ENCODE data around the gene CCDC184. TPM values are rescaled to one million over a fixed set of nuclear protein-coding genes. Genes with fewer than 3 reads are reported as not detected.

Gene CCDC184
- total RNA-seq, 3 donors from 2014 or later, result 0.22 to 0.61 (median 0.34) TPM

DNA sequence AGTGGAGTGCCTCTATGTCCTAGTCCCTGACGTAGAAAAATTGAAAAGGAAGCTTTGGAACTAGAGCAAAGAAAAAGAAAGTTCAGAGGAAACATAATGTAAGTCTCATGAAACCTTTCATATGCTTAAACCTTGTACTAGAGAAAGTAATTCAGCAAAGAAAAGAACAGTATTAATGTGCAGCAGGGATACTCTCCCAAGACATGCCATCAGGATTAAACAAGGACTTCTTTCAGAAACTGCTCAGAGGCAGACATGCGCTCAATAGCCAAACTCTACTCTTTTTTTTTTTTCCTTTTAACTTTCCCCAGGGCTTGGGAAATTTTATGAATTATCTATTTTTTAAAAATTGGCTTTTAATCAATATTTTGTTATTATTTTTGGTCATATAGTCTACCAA, 19.0 kb upstream of the CCDC184 start:
- no peak for ATAC-seq
- no peak overlapping the region for H3K4me3 Mint-ChIP-seq

DNA sequence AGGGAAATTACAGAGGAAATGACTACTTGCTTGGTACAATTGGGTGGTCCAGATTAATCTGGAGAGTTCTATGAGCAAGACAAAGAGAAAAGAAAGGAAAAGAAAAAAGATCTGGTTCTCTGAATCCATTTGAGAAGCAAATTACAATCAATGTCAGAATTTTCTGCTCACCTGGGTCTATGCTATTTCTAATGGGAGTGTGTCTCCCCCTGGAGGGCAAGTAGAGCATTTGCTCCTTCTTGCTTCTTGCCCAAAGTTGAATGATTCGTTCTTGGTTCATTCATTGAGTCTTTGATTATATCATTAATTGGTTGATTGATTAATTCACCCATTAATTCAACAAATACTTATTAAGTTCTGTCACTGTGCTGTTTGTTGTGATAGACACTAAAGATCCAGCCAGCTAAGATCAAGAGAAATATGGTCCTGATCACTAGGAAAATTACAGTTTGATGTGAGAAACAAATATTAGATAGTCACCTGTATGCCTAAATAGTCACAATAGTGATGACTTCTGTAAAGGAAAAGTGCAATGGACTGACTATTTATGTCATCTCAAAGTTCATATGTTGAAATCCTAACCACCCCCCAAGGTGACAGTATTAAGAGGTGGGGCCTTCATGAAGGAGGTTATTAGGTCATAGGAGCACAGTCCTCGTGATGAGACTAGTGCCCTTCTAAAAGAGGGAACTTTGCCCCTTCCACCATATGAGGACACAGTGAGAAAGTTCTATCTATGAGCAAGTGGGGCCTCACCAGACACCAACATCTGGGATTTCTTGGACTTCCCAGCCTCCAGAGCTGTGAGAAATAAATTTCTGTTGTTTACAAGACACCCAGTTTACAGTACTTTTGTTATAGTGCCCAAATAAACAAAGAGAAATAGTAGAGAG, 18.1 kb upstream of the CCDC184 start:
- peak; percentile 73 to 77 for ATAC-seq

More for the DNA sequence above, 19.0 kb upstream of the CCDC184 start:
- peaks cover 8% of the 10 kb centered on the region for H3K27me3 Mint-ChIP-seq (ENCODE audit: low read depth)
- no peaks in the 10 kb centered on the region for H3K36me3 Mint-ChIP-seq (ENCODE audit: insufficient read depth)
- no peaks in the 10 kb centered on the region for H3K4me1 Mint-ChIP-seq (ENCODE audit: low read depth)
- no peaks in the 10 kb centered on the region for H3K9me3 Mint-ChIP-seq
- DNase-seq, result no peak

DNA sequence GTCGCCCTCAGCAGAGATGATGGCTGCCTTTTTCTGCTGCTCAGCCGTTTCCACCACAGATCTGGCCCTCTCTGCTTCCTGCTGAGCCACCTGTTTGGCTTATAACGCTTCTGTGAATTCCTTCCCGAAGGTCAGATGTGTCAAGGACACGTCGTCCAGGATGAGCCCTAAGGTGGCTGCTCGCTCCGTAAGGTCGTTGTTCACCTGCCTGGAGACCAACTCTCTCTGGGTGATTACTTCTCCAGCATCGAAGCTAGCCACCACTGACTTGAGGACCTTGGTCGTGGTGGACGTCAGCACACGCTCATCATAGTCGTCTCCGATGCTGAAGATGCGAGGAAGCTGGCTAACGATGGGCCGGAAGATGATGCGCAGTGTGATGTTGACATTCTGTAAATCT, 14.4 kb upstream of the CCDC184 start:
- no peak overlapping the region for H3K4me3 Mint-ChIP-seq

More for the DNA sequence above, 18.1 kb upstream of the CCDC184 start:
- H3K4me3 Mint-ChIP-seq, result no peak overlapping the region
- peak; percentile 35 for DNase-seq
- H3K4me1 Mint-ChIP-seq (ENCODE audit: low read depth), result no peaks in the 10 kb centered on the region
- H3K9me3 Mint-ChIP-seq, result no peaks in the 10 kb centered on the region
- no peaks in the 10 kb centered on the region for H3K36me3 Mint-ChIP-seq (ENCODE audit: insufficient read depth)
- H3K27me3 Mint-ChIP-seq (ENCODE audit: low read depth), result peaks cover 8% of the 10 kb centered on the region

DNA sequence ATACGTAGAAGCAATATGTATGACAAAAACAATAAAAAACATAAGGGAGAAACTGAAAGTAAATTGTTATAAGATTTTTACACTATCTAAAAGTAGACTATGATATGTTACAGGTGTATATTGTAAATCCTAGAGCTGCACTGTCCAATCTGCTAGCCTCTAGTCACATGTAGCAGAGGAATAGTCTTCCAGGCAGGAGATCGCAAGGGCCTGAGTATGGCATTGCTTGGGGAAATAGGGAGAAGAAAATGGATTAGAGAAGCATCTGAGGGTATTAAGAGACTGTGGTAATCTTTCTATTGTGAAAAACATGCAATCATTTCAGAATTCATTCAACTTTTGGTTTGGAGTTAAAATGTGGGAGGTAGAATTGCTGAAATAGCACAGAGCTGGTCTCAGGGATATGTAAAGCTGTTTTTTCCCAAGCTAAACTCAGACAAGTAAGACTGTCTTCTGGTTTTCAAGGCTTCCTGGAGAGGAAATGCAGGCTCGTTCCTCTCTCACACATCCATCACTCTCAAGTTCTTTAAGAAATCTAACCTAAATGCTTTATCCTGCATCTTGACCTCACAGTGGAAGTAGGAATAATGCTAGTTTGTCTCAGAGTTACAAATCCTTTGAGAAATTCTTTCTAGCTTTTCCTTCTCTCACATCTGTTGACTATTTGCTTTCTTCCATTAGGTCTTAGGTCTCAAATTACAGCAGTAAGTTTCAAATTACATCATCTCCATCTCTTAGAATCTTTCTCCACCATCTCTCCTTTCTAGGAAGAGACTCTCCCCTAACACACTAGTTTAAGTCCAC, 7.6 kb upstream of the CCDC184 start:
- Mint-ChIP-seq H3K36me3 (ENCODE audit: insufficient read depth) (no peaks in the 10 kb centered on the region), H3K27me3 (ENCODE audit: low read depth) (peaks cover 12% of the 10 kb centered on the region), H3K9me3 (no peaks in the 10 kb centered on the region), H3K4me1 (ENCODE audit: low read depth) (peaks cover 7% of the 10 kb centered on the region), H3K4me3 (no peak overlapping the region)
- ATAC-seq (no peak), DNase-seq (no peak)

More for the DNA sequence above, 14.4 kb upstream of the CCDC184 start:
- Mint-ChIP-seq H3K4me1 (ENCODE audit: low read depth) (no peaks in the 10 kb centered on the region), H3K9me3 (no peaks in the 10 kb centered on the region), H3K27me3 (ENCODE audit: low read depth) (peaks cover 8% of the 10 kb centered on the region), H3K36me3 (ENCODE audit: insufficient read depth) (no peaks in the 10 kb centered on the region)
- no peak for ATAC-seq
- no peak for DNase-seq

DNA sequence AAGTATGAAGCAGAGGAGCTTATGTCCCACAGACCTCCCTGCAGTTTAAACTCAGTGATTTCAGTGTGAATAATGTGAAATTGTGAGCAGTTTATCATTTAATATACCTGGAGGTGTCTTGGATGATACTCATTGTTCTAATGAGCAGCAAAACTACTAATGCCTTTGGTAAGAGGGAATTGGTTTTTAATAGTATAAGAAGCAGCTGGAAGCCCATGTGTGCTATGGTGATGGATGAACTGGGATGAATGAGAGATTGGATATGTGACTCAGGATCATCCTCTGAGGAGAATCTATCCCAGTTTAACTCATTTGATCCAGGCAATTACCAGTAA, 7.1 kb upstream of the CCDC184 start:
- DNase-seq (no peak), ATAC-seq (no peak)
- no peak overlapping the region for H3K4me3 Mint-ChIP-seq
- no peaks in the 10 kb centered on the region for H3K36me3 Mint-ChIP-seq (ENCODE audit: insufficient read depth)
- peaks cover 15% of the 10 kb centered on the region for H3K27me3 Mint-ChIP-seq (ENCODE audit: low read depth)
- no peaks in the 10 kb centered on the region for H3K9me3 Mint-ChIP-seq
- H3K4me1 Mint-ChIP-seq (ENCODE audit: low read depth), result peaks cover 7% of the 10 kb centered on the region

DNA sequence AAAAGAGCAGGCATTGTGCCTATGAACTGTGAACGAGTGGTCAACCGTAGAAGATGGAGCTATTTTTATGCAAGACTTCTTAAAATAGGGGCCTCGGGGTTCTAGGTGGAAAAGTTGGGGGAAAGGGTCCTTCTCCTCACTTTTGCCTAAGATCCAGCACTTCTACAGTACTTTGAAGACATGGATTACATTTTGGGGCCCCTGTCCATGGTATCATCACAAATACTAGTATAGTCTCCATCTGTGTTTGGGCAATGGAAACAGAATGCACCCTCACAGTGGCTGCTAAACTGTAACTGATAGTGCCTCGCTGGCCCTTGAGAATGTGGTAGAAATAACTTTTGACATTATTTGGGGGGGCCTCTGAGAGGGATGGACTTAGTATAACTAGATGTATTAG, 5.5 kb upstream of the CCDC184 start:
- Mint-ChIP-seq H3K4me3 (no peak overlapping the region), H3K9me3 (no peaks in the 10 kb centered on the region), H3K4me1 (ENCODE audit: low read depth) (peaks cover 21% of the 10 kb centered on the region), H3K36me3 (ENCODE audit: insufficient read depth) (no peaks in the 10 kb centered on the region), H3K27me3 (ENCODE audit: low read depth) (peaks cover 15% of the 10 kb centered on the region)
- DNase-seq, result no peak
- no peak for ATAC-seq

DNA sequence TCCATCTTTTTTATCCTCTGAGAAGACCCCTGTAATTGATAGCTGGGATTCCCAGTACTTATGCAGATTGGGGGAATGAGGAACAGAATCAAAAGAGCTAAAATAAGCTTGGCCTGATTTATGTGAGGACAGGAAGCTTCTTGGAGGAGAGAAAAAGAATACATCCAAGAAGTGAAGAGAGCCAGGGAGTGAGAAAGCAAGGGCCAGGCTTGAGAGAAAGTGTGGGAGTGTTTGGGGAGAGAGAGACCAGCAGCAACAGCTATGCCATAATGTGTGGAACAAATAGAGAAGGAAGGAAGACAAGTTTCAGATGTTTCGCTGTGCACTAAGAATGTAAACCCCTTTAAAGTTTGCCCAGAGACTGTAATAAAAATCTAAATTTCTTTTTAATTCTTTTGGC, 4.0 kb upstream of the CCDC184 start:
- ATAC-seq (no peak), DNase-seq (no peak)
- Mint-ChIP-seq H3K9me3 (no peaks in the 10 kb centered on the region), H3K27me3 (ENCODE audit: low read depth) (peaks cover 18% of the 10 kb centered on the region), H3K4me1 (ENCODE audit: low read depth) (peaks cover 28% of the 10 kb centered on the region), H3K4me3 (no peak overlapping the region), H3K36me3 (ENCODE audit: insufficient read depth) (no peaks in the 10 kb centered on the region)

DNA sequence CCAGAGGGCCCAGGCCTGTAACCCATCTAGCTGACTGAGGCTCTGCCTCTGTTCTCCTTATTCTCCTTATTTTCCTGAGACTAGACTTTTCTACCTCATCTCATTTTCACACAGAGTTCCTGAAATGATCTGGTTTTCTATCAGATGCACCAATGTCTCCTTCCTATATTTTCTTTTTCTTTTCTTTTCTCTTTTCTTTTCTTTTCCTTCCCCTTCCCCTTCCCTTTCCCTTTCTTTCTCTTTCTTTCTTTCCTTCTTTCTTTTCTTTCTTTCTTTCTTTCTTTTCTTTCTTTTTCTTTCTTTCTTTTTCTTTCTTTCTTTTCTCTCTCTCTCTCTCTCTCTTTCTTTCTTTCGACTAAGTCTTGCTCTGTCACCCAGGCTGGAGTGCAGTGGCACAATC, 3.0 kb upstream of the CCDC184 start:
- ATAC-seq (no peak), DNase-seq (no peak)
- Mint-ChIP-seq H3K27me3 (ENCODE audit: low read depth) (peaks cover 28% of the 10 kb centered on the region), H3K36me3 (ENCODE audit: insufficient read depth) (no peaks in the 10 kb centered on the region), H3K4me1 (ENCODE audit: low read depth) (peaks cover 31% of the 10 kb centered on the region), H3K4me3 (no peak overlapping the region), H3K9me3 (no peaks in the 10 kb centered on the region)

DNA sequence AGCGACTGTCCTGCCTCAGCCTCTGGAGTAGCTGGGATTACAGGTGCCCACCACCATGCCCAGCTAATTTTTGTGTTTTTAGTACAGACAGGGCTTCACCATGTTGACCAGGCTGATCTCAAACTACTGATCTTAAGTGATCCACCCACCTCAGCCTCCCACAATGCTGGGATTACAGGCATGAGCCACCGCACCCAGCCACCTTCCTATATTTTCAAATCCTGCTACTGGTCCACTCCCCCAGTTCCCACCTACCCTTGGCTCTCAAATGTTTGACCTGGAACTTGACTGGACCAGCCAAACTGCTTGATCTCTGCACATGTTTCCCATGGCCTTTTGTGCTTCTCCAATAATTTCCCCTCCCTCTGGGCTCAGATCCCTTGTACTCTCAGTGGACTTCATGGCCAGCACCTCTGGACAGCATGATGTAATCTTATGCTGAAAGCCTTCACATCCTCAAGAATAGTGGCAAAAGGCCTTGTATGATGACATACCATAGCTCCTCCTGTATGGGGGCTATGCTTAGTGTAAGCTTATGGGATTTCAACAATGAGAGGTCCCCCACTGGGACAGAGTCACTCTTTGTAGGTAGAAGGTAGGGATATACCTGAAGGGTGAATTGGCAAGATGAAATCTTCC, 2.5 kb upstream of the CCDC184 start:
- H3K4me3 Mint-ChIP-seq, result no peak overlapping the region
- H3K9me3 Mint-ChIP-seq, result no peaks in the 10 kb centered on the region
- no peaks in the 10 kb centered on the region for H3K36me3 Mint-ChIP-seq (ENCODE audit: insufficient read depth)
- no peak for DNase-seq
- peaks cover 33% of the 10 kb centered on the region for H3K27me3 Mint-ChIP-seq (ENCODE audit: low read depth)
- H3K4me1 Mint-ChIP-seq (ENCODE audit: low read depth), result peaks cover 28% of the 10 kb centered on the region
- ATAC-seq, result no peak

DNA sequence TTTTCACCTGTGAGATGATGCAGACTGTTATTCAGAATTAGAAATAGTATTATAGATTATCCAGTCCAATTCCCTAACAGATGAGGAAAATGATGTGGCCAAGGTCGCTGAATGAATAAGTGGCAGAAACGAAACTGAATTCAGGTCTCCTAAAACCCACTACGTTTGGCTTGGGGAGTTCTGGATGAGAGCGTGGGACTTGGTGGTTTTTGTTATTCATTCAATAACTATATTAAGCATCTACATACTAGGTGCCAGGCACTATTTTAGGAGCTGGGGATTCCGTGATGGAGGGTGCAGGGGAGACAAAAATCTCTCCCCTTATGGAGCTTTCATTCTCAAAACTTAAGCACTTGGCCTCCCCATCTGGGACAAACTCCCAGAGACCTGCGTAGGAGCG, 813 bp upstream of the CCDC184 start:
- Mint-ChIP-seq H3K4me1 (ENCODE audit: low read depth) (peaks cover 24% of the 10 kb centered on the region), H3K36me3 (ENCODE audit: insufficient read depth) (no peaks in the 10 kb centered on the region), H3K9me3 (no peaks in the 10 kb centered on the region), H3K4me3 (peak overlapping the region; percentile 91), H3K27me3 (ENCODE audit: low read depth) (peaks cover 28% of the 10 kb centered on the region)
- DNase-seq (no peak), ATAC-seq (peak in 1 of 2 donors; percentile 11)

DNA sequence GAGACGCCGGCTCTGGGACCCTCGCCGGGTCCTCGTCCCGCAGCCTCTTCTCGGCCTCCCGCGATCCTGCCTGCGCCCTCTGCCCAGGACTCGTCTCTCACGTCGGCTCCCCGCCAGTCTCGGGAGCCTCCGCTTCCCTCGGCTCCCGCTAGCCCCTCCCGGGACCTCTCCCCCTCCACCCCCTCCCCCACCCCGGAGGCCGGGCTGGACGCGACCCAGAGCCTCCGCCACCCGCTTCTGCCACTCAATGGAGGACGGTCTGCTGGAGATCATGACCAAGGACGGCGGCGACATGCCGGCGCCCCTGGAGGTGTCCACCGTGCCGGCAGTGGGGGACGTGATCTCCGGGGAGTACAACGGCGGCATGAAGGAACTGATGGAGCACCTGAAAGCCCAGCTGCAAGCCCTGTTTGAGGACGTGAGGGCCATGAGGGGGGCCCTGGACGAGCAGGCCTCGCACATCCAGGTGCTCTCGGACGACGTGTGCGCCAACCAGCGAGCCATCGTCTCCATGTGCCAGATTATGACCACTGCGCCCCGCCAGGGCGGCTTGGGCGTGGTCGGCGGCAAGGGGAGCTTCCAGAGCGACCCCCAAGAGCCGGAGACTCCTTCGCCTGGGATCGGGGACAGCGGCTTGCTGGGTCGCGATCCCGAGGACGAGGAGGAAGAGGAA, 568 bp downstream of the CCDC184 start:
- Mint-ChIP-seq H3K4me3 (peak overlapping the region; percentile 91), H3K27me3 (ENCODE audit: low read depth) (peaks cover 23% of the 10 kb centered on the region), H3K9me3 (no peaks in the 10 kb centered on the region), H3K4me1 (ENCODE audit: low read depth) (peaks cover 24% of the 10 kb centered on the region), H3K36me3 (ENCODE audit: insufficient read depth) (no peaks in the 10 kb centered on the region)
- DNase-seq, result no peak
- peak; percentile 20 to 26 for ATAC-seq

DNA sequence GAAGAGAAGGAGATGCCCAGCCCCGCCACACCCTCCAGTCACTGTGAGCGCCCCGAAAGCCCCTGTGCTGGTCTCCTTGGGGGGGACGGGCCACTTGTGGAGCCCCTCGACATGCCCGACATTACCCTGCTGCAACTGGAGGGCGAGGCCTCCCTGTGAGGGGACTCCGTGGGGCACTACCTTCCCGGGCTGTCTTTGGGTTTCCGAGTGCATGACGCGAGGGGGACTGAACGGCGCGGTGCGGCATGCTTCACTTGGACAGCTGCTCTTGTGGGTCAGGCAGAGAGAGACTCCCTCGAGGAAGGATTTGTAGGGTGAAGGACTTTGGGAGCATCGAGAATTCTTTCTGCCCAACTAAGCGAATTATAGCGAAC, 1.1 kb downstream of the CCDC184 start:
- ATAC-seq, result no peak
- no peaks in the 10 kb centered on the region for H3K36me3 Mint-ChIP-seq (ENCODE audit: insufficient read depth)
- DNase-seq, result no peak
- H3K27me3 Mint-ChIP-seq (ENCODE audit: low read depth), result peaks cover 23% of the 10 kb centered on the region
- H3K9me3 Mint-ChIP-seq, result no peaks in the 10 kb centered on the region
- H3K4me3 Mint-ChIP-seq, result peak overlapping the region; percentile 91
- H3K4me1 Mint-ChIP-seq (ENCODE audit: low read depth), result peaks cover 24% of the 10 kb centered on the region

DNA sequence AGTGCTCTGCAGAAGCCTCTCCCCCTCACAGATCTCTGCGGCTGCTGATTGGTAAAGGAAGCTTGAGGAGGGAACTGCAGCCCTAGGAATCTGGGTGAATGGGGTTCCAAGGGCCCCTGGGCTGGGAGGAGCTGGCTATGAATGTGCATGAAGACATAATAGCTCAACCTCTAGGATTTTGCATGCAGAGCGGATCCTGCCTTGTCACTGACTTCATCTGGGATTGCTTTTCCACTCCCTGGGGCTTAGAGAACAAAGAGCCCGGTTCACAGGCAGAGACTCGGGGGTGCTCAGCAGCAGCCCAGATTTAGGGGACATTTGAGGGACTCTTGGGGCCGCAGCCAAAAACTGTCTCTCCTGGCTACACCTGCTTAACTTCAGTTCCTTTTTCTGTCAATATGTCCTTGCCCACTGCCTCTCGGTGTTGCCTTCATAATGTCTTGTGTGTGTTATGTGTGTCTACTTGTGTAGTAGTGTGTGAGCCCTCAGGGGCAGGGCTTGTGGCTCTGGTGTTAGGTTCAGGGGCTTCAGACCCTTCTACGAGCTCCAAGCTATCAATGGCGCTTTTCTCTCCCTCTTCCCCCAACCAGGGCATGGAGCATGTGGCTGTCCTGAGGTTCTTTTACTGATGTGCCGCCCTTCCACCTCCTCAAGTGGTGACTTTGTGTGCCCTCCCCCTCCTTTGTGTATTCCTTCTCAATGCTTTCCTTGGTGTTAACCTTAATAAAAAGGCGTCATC, 1.9 kb downstream of the CCDC184 start:
- no peak overlapping the region for H3K4me3 Mint-ChIP-seq
- DNase-seq, result no peak
- H3K36me3 Mint-ChIP-seq (ENCODE audit: insufficient read depth), result no peaks in the 10 kb centered on the region
- H3K4me1 Mint-ChIP-seq (ENCODE audit: low read depth), result peaks cover 24% of the 10 kb centered on the region
- no peaks in the 10 kb centered on the region for H3K9me3 Mint-ChIP-seq
- no peak for ATAC-seq
- peaks cover 23% of the 10 kb centered on the region for H3K27me3 Mint-ChIP-seq (ENCODE audit: low read depth)

Data from activated T-cell treated with anti-CD3 and anti-CD28 coated beads, Interleukin-2, amount 50 U/mL, for 4 hours (primary cell).